Ascending aorta (tissue), 2 donors: ENCODE results near the gene FHL2. TPM values are rescaled to one million over a fixed set of nuclear protein-coding genes. Genes with fewer than 3 reads are reported as not detected.

ENCODE experiments used
- DNase-seq, 2 donors: peaks; one replicate each; pipeline ENCODE4 v3.0.0-alpha.2; 2019; ENCODE audit warnings: low spot score in 2 of 2
- H3K27ac ChIP-seq, 2 donors: fragments of 200-600 bp; sonication (generic); one replicate each; pipeline ENCODE4 v1.5.1; 2016 to 2017; ENCODE audit warnings: mild to moderate bottlenecking in 1 of 2
- H3K27me3 ChIP-seq: fragments of 200-600 bp; sonication (generic); one replicate; pipeline ENCODE4 v1.5.1; 2017
- H3K36me3 ChIP-seq, 2 donors: fragments of 200-600 bp; sonication (generic); one replicate each; pipeline ENCODE4 v1.5.1; 2016
- H3K4me1 ChIP-seq, 2 donors: fragments of 200-600 bp; sonication (generic); one replicate each; pipeline ENCODE4 v1.5.1; 2016 to 2017; ENCODE audit warnings: mild to moderate bottlenecking in 1 of 2
- H3K4me3 ChIP-seq, 2 donors: fragments of 200-600 bp; sonication (generic); one replicate each; pipeline ENCODE4 v1.5.1; 2016 to 2017; ENCODE audit warnings: mild to moderate bottlenecking in 1 of 2
- H3K9me3 ChIP-seq, 2 donors: fragments of 200-600 bp; sonication (generic); one replicate each; pipeline ENCODE4 v1.5.1; 2016
- CTCF ChIP-seq, 3 experiments: fragments of 200-600 bp in 2 of 3; fragments of 450-650 bp in 1 of 3; sonication (generic) in 2 of 3; IDR thresholded peaks; one replicate each; pipeline ENCODE4 v1.5.1; 2016 to 2019; ENCODE audit warnings: antibody characterized with exemption in 3 of 3, mild to moderate bottlenecking in 1 of 3, moderate library complexity in 1 of 3
- intact Hi-C: fragments of 100-400 bp; cut with DNase I; formaldehyde crosslinking; loops from one replicate; pipeline ENCODE4 v1.15.1; 2023
- total RNA-seq: library from RNA; depleted of rRNA; stranded (reverse); fragments of >200 nt; gene quantifications from one replicate; pipeline ENCODE4 v1.1.0, GENCODE V29; 2016

FHL2 gene
- total RNA-seq, 1 donor from 2014 or later: 175 TPM

GRCh38 chr2:105401867-105402266 is 3.0 kb upstream of the FHL2 start:
- Histone ChIP-seq H3K4me1 (peaks cover 0 to 2% of the 10 kb centered on the region in 2 donors), H3K4me3 (no peak overlapping the region), H3K9me3 (no peaks in the 10 kb centered on the region), H3K27me3 (no peaks in the 10 kb centered on the region), H3K36me3 (no peaks in the 10 kb centered on the region), H3K27ac (no peak overlapping the region)
- no peak for TF ChIP-seq CTCF (IDR thresholded peaks at IDR 0.05)
- DNase-seq: no peak
- intact Hi-C loops: loop anchor here (10.0 kb wide), 1 partner anchor 793 kb away; the partner anchor contains the start of gene UXS1

DNA sequence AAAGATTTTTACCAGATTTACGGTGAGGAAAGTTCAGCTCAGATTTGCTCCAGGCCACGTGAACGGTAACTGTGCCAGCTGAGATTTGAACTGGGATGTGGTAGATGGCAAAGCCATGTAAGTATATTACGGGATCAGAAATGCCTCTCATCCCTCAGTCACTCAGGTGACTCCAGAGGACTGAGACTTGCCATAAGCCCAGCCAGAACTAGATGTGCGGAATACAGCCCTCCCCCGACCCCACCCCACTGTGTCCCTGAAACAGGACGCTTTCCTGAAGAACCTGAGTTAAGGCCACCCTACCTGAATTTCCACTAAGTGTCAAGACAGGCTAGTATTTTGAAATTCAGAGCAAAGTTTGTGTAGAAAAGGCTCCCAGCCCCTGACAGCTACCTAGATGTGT is 1.3 kb upstream of the FHL2 start:
- TF ChIP-seq CTCF (IDR thresholded peaks at IDR 0.05): no peak
- no peak overlapping the region for H3K27ac ChIP-seq
- no peaks in the 10 kb centered on the region for H3K27me3 ChIP-seq
- DNase-seq: peak in 1 of 2 donors; percentile 41
- no peaks in the 10 kb centered on the region for H3K9me3 ChIP-seq
- H3K36me3 ChIP-seq: no peaks in the 10 kb centered on the region
- H3K4me3 ChIP-seq: no peak overlapping the region
- intact Hi-C loops: loop anchor here (10.0 kb wide), 1 partner anchor 795 kb away; the partner anchor contains the start of gene UXS1
- H3K4me1 ChIP-seq: peaks cover 0 to 2% of the 10 kb centered on the region in 2 donors

GRCh38 chr2:105399207-105399861 is 483 bp upstream of the FHL2 start:
- H3K9me3 ChIP-seq: no peaks in the 10 kb centered on the region
- intact Hi-C loops: loop anchor here (1.0 to 5.0 kb wide), 4 partner anchors 10 to 393 kb away; partner anchors contain the start of gene C2orf49
- peak overlapping the region; percentile 86 to 88 for H3K4me3 ChIP-seq
- H3K4me1 ChIP-seq: peaks cover 0 to 2% of the 10 kb centered on the region in 2 donors
- peak overlapping the region in 1 of 2 donors; percentile 70 for H3K27ac ChIP-seq
- no peaks in the 10 kb centered on the region for H3K36me3 ChIP-seq
- DNase-seq: peak in 1 of 2 donors; percentile 61
- H3K27me3 ChIP-seq: no peaks in the 10 kb centered on the region
- TF ChIP-seq CTCF (IDR thresholded peaks at IDR 0.05): no peak

DNA sequence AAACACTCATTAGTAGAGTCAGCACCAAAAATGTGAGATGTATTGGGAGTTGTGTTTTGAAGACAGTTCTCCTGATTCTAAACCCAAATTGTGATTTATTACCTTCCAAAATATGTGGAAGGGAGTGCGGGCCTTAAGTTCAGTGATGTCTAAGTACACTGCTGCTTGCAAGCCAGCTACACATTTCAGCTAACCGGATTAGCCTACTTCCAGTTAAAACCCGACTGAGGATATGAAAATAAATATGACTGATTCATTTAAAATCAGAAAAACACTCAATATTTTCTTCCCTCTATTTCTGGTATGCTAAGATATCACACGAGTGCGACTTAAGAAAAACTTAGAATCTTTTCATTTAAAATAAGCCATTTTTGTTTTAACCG is 907 bp downstream of the FHL2 start:
- intact Hi-C loops: loop anchor here (2.0 to 5.0 kb wide), 3 partner anchors 61 to 394 kb away; partner anchors contain the start of gene C2orf49
- peak in 1 of 2 donors; percentile 15 for DNase-seq
- no peaks in the 10 kb centered on the region for H3K9me3 ChIP-seq
- H3K27me3 ChIP-seq: no peaks in the 10 kb centered on the region
- peak overlapping the region; percentile 70 to 76 for H3K27ac ChIP-seq
- no peak for TF ChIP-seq CTCF (IDR thresholded peaks at IDR 0.05)
- H3K4me1 ChIP-seq: peaks cover 0 to 2% of the 10 kb centered on the region in 2 donors
- peak overlapping the region; percentile 86 to 88 for H3K4me3 ChIP-seq
- H3K36me3 ChIP-seq: no peaks in the 10 kb centered on the region

GRCh38 chr2:105397025-105397722 is 1.7 kb downstream of the FHL2 start:
- peak overlapping the region; percentile 86 to 88 for H3K4me3 ChIP-seq
- peak in 1 of 2 donors; percentile 56 for DNase-seq
- no peak for TF ChIP-seq CTCF (IDR thresholded peaks at IDR 0.05)
- H3K27ac ChIP-seq: no peak overlapping the region
- no peaks in the 10 kb centered on the region for H3K27me3 ChIP-seq
- H3K9me3 ChIP-seq: no peaks in the 10 kb centered on the region
- H3K36me3 ChIP-seq: no peaks in the 10 kb centered on the region
- intact Hi-C loops: loop anchor here (5.0 kb wide), 2 partner anchors 205 to 395 kb away; no protein-coding TSS in a partner anchor
- H3K4me1 ChIP-seq: peaks cover 0 to 2% of the 10 kb centered on the region in 2 donors
